Measurements from ENCODE around the gene DSG4.

Gene DSG4

GRCh38 chr18:31369478-31369877 lies 7.1 kb upstream of the DSG4 start:
- ATAC-seq: no peak
- TF ChIP-seq PPARA (CRISPR knock-in tag; IDR thresholded peaks at IDR 0.05; ENCODE audit: borderline replicate concordance) (no peak), ZFP3 (CRISPR knock-in tag; IDR thresholded peaks at IDR 0.05) (no peak), SNAI2 (CRISPR knock-in tag; IDR thresholded peaks at IDR 0.05) (no peak), BACH2 (CRISPR knock-in tag; IDR thresholded peaks at IDR 0.05; ENCODE audit: borderline replicate concordance) (no peak), TOX (CRISPR knock-in tag; IDR thresholded peaks at IDR 0.05; ENCODE audit: borderline replicate concordance) (no peak), ZNF565 (CRISPR knock-in tag; conservative IDR thresholded peaks at IDR 0.05; ENCODE audit: low read depth) (no peak), ZNF70 (CRISPR knock-in tag; IDR thresholded peaks at IDR 0.05) (no peak), CSDC2 (CRISPR knock-in tag; IDR thresholded peaks at IDR 0.05) (no peak), ZFP30 (CRISPR knock-in tag; IDR thresholded peaks at IDR 0.05) (no peak)
- TF ChIP-seq, protein P1, sequence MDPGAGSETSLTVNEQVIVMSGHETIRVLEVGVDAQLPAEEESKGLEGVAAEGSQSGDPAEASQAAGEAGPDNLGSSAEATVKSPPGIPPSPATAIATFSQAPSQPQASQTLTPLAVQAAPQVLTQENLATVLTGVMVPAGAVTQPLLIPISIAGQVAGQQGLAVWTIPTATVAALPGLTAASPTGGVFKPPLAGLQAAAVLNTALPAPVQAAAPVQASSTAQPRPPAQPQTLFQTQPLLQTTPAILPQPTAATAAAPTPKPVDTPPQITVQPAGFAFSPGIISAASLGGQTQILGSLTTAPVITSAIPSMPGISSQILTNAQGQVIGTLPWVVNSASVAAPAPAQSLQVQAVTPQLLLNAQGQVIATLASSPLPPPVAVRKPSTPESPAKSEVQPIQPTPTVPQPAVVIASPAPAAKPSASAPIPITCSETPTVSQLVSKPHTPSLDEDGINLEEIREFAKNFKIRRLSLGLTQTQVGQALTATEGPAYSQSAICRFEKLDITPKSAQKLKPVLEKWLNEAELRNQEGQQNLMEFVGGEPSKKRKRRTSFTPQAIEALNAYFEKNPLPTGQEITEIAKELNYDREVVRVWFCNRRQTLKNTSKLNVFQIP (CRISPR knock-in tag; IDR thresholded peaks at IDR 0.05; ENCODE audit: borderline replicate concordance, low read depth): no peak
- TF ChIP-seq, protein P2, sequence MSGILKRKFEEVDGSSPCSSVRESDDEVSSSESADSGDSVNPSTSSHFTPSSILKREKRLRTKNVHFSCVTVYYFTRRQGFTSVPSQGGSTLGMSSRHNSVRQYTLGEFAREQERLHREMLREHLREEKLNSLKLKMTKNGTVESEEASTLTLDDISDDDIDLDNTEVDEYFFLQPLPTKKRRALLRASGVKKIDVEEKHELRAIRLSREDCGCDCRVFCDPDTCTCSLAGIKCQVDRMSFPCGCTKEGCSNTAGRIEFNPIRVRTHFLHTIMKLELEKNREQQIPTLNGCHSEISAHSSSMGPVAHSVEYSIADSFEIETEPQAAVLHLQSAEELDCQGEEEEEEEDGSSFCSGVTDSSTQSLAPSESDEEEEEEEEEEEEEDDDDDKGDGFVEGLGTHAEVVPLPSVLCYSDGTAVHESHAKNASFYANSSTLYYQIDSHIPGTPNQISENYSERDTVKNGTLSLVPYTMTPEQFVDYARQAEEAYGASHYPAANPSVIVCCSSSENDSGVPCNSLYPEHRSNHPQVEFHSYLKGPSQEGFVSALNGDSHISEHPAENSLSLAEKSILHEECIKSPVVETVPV (CRISPR knock-in tag; IDR thresholded peaks at IDR 0.05): no peak
- TF ChIP-seq, protein P3, sequence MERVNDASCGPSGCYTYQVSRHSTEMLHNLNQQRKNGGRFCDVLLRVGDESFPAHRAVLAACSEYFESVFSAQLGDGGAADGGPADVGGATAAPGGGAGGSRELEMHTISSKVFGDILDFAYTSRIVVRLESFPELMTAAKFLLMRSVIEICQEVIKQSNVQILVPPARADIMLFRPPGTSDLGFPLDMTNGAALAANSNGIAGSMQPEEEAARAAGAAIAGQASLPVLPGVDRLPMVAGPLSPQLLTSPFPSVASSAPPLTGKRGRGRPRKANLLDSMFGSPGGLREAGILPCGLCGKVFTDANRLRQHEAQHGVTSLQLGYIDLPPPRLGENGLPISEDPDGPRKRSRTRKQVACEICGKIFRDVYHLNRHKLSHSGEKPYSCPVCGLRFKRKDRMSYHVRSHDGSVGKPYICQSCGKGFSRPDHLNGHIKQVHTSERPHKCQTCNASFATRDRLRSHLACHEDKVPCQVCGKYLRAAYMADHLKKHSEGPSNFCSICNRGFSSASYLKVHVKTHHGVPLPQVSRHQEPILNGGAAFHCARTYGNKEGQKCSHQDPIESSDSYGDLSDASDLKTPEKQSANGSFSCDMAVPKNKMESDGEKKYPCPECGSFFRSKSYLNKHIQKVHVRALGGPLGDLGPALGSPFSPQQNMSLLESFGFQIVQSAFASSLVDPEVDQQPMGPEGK (CRISPR knock-in tag; IDR thresholded peaks at IDR 0.05; ENCODE audit: borderline replicate concordance): no peak

- TF ChIP-seq ISL1 (CRISPR knock-in tag; IDR thresholded peaks at IDR 0.05): no peak
Observed at GRCh38 chr18:31371989-31372388, 4.6 kb upstream of the DSG4 start.

GRCh38 chr18:31373641-31374040 lies 2.9 kb upstream of the DSG4 start:
- ATAC-seq: no peak
- TF ChIP-seq, protein P2 (CRISPR knock-in tag; IDR thresholded peaks at IDR 0.05): no peak
- TF ChIP-seq BACH2 (CRISPR knock-in tag; IDR thresholded peaks at IDR 0.05; ENCODE audit: borderline replicate concordance) (no peak), TCF4 (CRISPR knock-in tag; IDR thresholded peaks at IDR 0.05; ENCODE audit: borderline replicate concordance) (no peak), GLIS3 (CRISPR knock-in tag; IDR thresholded peaks at IDR 0.05) (no peak), ZNF565 (CRISPR knock-in tag; conservative IDR thresholded peaks at IDR 0.05; ENCODE audit: low read depth) (no peak), OSR1 (CRISPR knock-in tag; IDR thresholded peaks at IDR 0.05) (no peak), ZC3H10 (CRISPR knock-in tag; IDR thresholded peaks at IDR 0.05) (no peak), ZNF70 (CRISPR knock-in tag; IDR thresholded peaks at IDR 0.05) (no peak), ISL1 (CRISPR knock-in tag; IDR thresholded peaks at IDR 0.05) (no peak), RARB (CRISPR knock-in tag; IDR thresholded peaks at IDR 0.05) (no peak), ZNF8 (CRISPR knock-in tag; IDR thresholded peaks at IDR 0.05) (no peak), ZFP30 (CRISPR knock-in tag; IDR thresholded peaks at IDR 0.05) (no peak), TOX (CRISPR knock-in tag; IDR thresholded peaks at IDR 0.05; ENCODE audit: borderline replicate concordance) (no peak), ESRRG (CRISPR knock-in tag; IDR thresholded peaks at IDR 0.05) (no peak)
- TF ChIP-seq, protein P4, sequence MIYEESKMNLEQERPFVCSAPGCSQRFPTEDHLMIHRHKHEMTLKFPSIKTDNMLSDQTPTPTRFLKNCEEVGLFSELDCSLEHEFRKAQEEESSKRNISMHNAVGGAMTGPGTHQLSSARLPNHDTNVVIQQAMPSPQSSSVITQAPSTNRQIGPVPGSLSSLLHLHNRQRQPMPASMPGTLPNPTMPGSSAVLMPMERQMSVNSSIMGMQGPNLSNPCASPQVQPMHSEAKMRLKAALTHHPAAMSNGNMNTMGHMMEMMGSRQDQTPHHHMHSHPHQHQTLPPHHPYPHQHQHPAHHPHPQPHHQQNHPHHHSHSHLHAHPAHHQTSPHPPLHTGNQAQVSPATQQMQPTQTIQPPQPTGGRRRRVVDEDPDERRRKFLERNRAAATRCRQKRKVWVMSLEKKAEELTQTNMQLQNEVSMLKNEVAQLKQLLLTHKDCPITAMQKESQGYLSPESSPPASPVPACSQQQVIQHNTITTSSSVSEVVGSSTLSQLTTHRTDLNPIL (CRISPR knock-in tag; IDR thresholded peaks at IDR 0.05; ENCODE audit: low read depth): no peak

More at GRCh38 chr18:31371989-31372388, 4.6 kb upstream of the DSG4 start:
- ATAC-seq: no peak

DNA sequence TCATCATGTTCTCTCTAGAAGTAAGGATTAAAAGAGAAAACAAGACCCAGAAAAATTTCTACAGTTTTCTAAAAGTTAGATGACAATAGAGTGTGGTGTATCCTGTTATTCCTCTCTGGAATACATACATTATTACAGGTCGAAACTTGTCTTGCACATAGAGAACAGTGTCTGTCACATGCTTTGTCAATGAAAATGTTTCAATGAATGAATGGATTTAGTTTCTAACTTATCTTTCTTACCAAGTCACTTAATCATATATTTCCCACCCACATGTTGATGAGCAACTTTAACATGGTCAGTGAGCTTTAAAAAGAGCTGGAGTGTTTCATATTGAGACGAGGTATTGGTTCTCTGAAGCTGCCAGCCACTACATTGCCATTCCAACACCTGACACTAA lies 4.3 kb downstream of the DSG4 start:
- TF ChIP-seq SNAI2 (CRISPR knock-in tag; IDR thresholded peaks at IDR 0.05): no peak
- TF ChIP-seq ZFP3 (CRISPR knock-in tag; IDR thresholded peaks at IDR 0.05): no peak
- no peak for TF ChIP-seq ZNF8 (CRISPR knock-in tag; IDR thresholded peaks at IDR 0.05)
- TF ChIP-seq ZC3H10 (CRISPR knock-in tag; IDR thresholded peaks at IDR 0.05): no peak
- no peak for TF ChIP-seq ESRRG (CRISPR knock-in tag; IDR thresholded peaks at IDR 0.05)
- no peak for TF ChIP-seq ISL1 (CRISPR knock-in tag; IDR thresholded peaks at IDR 0.05)
- ATAC-seq: no peak
